ENCODE measurements around the gene NLGN2. TPM values are rescaled to one million over a fixed set of nuclear protein-coding genes. Genes with fewer than 3 reads are reported as not detected.

The NLGN2 gene
- total RNA-seq, 2 donors from 2014 or later: 2.5 to 5.0 TPM

GRCh38 chr17:7416323-7416722, 8.7 kb downstream of the NLGN2 start:
- Histone ChIP-seq H3K36me3 (no peaks in the 10 kb centered on the region), H3K9me3 (no peaks in the 10 kb centered on the region), H3K4me3 (no peak overlapping the region), H3K27ac (no peak overlapping the region), H3K9ac (ENCODE audit: low read depth in 2 of 2, low read length in 2 of 2) (no peak overlapping the region), H3K4me1 (no peaks in the 10 kb centered on the region), H3K27me3 (no peaks in the 10 kb centered on the region)
- no peak for TF ChIP-seq CTCF (IDR thresholded peaks at IDR 0.05)
- intact Hi-C loops (cut with DNase I): no loop called here
- DNase-seq: no peak

- intact Hi-C loops (cut with DNase I): no loop called here
- H3K27ac ChIP-seq: no peak overlapping the region
- DNase-seq: no peak
- H3K36me3 ChIP-seq: no peaks in the 10 kb centered on the region
- no peak for TF ChIP-seq CTCF (IDR thresholded peaks at IDR 0.05)
- no peak overlapping the region for H3K4me3 ChIP-seq
- no peaks in the 10 kb centered on the region for H3K4me1 ChIP-seq
- no peaks in the 10 kb centered on the region for H3K27me3 ChIP-seq
- no peak overlapping the region for H3K9ac ChIP-seq (ENCODE audit: low read depth in 2 of 2, low read length in 2 of 2)
- no peaks in the 10 kb centered on the region for H3K9me3 ChIP-seq
Observed at GRCh38 chr17:7417056-7417655, 9.5 kb downstream of the NLGN2 start.

GRCh38 chr17:7418472-7419152, 11.0 kb downstream of the NLGN2 start:
- DNase-seq: no peak
- H3K4me3 ChIP-seq: no peak overlapping the region
- H3K4me1 ChIP-seq: no peaks in the 10 kb centered on the region
- no peak for TF ChIP-seq CTCF (IDR thresholded peaks at IDR 0.05)
- no peak overlapping the region for H3K9ac ChIP-seq (ENCODE audit: low read depth in 2 of 2, low read length in 2 of 2)
- H3K9me3 ChIP-seq: no peaks in the 10 kb centered on the region
- H3K27me3 ChIP-seq: no peaks in the 10 kb centered on the region
- H3K36me3 ChIP-seq: no peaks in the 10 kb centered on the region
- no peak overlapping the region for H3K27ac ChIP-seq
- intact Hi-C loops (cut with DNase I): no loop called here

GRCh38 chr17:7419819-7420610, 12.4 kb downstream of the NLGN2 start, which contains the start of gene SPEM1:
Gene SPEM1, plus strand, starts transcription at chr17:7420324. Its CDS starts 61 bp downstream, at chr17:7420385.
- TF ChIP-seq CTCF (IDR thresholded peaks at IDR 0.05): no peak
- H3K27ac ChIP-seq: no peak within 1 kb of the TSS
- intact Hi-C loops (cut with DNase I): no loop called here
- no peaks in the 10 kb centered on the region for H3K9me3 ChIP-seq
- H3K27me3 ChIP-seq: no peaks in the 10 kb centered on the region
- no peak within 1 kb of the TSS for H3K4me3 ChIP-seq
- H3K4me1 ChIP-seq: no peaks in the 10 kb centered on the region
- no peak for DNase-seq
- no peaks in the 10 kb centered on the region for H3K36me3 ChIP-seq
- no peak within 1 kb of the TSS for H3K9ac ChIP-seq (ENCODE audit: low read depth in 2 of 2, low read length in 2 of 2)

GRCh38 chr17:7421186-7421585, 13.5 kb downstream of the NLGN2 start:
- Histone ChIP-seq H3K9me3 (no peaks in the 10 kb centered on the region), H3K27ac (no peak overlapping the region), H3K9ac (ENCODE audit: low read depth in 2 of 2, low read length in 2 of 2) (no peak overlapping the region), H3K4me1 (no peaks in the 10 kb centered on the region), H3K27me3 (no peaks in the 10 kb centered on the region), H3K36me3 (no peaks in the 10 kb centered on the region), H3K4me3 (no peak overlapping the region)
- intact Hi-C loops (cut with DNase I): no loop called here
- DNase-seq: no peak
- no peak for TF ChIP-seq CTCF (IDR thresholded peaks at IDR 0.05)

Data from colonic mucosa (tissue), 4 donors.